GM23338 (cell line): ENCODE data around the gene MFNG. TPM values are rescaled to one million over a fixed set of nuclear protein-coding genes. Genes with fewer than 3 reads are reported as not detected.

ENCODE experiments used
- ATAC-seq: fragments of 200-7000 bp; cut with Tn5 transposase; 3 replicates; pipeline ENCODE4 v1.9.1; 2020
- DNase-seq: peaks from one replicate; pipeline ENCODE4 v3.0.0-alpha.2; 2015; ENCODE audit warnings: low spot score
- H2AFZ ChIP-seq: fragments of 200-600 bp; sonication (generic); 2 replicates; pipeline ENCODE4 v1.8.0; 2016; ENCODE audit warnings: antibody characterized with exemption, mild to moderate bottlenecking, moderate library complexity
- H3F3A ChIP-seq: fragments of 200-600 bp; sonication (generic); replicated peaks from 2 replicates; pipeline ENCODE4 v1.8.0; 2017; ENCODE audit warnings: antibody characterized with exemption, mixed run types, low read depth
- H3K27ac ChIP-seq: fragments of 200-600 bp; sonication (generic); 2 replicates; pipeline ENCODE4 v1.6.1; 2016; ENCODE audit warnings: low read depth
- H3K27me3 ChIP-seq: fragments of 200-600 bp; sonication (generic); 2 replicates; pipeline ENCODE4 v1.8.0; 2016; ENCODE audit warnings: mild to moderate bottlenecking, mixed run types, moderate library complexity; ENCODE audit not compliant: insufficient read depth
- H3K36me3 ChIP-seq: fragments of 200-600 bp; sonication (generic); 2 replicates; pipeline ENCODE4 v1.8.0; 2016; ENCODE audit warnings: mild to moderate bottlenecking; ENCODE audit not compliant: insufficient read depth
- H3K4me1 ChIP-seq: fragments of 200-600 bp; sonication (generic); 2 replicates; pipeline ENCODE4 v1.8.0; 2016; ENCODE audit warnings: mild to moderate bottlenecking, moderate library complexity; ENCODE audit not compliant: insufficient read depth
- H3K4me2 ChIP-seq: fragments of 200-600 bp; sonication (generic); 2 replicates; pipeline ENCODE4 v1.7.1; 2017; ENCODE audit warnings: mixed run types
- H3K4me3 ChIP-seq: fragments of 200-600 bp; sonication (generic); 2 replicates; pipeline ENCODE4 v1.6.1; 2016; ENCODE audit warnings: mixed run types
- H3K79me2 ChIP-seq: fragments of 200-600 bp; sonication (generic); replicated peaks from 2 replicates; pipeline ENCODE4 v1.8.0; 2017; ENCODE audit warnings: mild to moderate bottlenecking; ENCODE audit not compliant: insufficient read depth
- H3K9me2 ChIP-seq: fragments of 200-600 bp; sonication (generic); 2 replicates; pipeline ENCODE4 v1.8.0; 2017; ENCODE audit not compliant: insufficient read depth
- H4K20me1 ChIP-seq: fragments of 200-600 bp; sonication (generic); replicated peaks from 2 replicates; pipeline ENCODE4 v1.8.0; 2017; ENCODE audit warnings: mild to moderate bottlenecking; ENCODE audit not compliant: insufficient read depth
- H3K27ac Mint-ChIP-seq: 2 replicates; pipeline ENCODE4 v1.8.0; 2020; ENCODE audit warnings: inconsistent platforms, mild to moderate bottlenecking, moderate library complexity, mixed read lengths
- H3K27me3 Mint-ChIP-seq: 3 replicates; pipeline ENCODE4 v1.8.0; 2022; ENCODE audit warnings: low read depth, mild to moderate bottlenecking, moderate library complexity, mixed read lengths, inconsistent platforms; ENCODE audit not compliant: insufficient read depth, poor library complexity
- H3K36me3 Mint-ChIP-seq: 3 replicates; pipeline ENCODE4 v1.8.0; 2021; ENCODE audit warnings: low read depth, mild to moderate bottlenecking, inconsistent platforms, moderate library complexity, mixed read lengths
- H3K4me1 Mint-ChIP-seq: 3 replicates; pipeline ENCODE4 v1.8.0; 2020; ENCODE audit warnings: mild to moderate bottlenecking, inconsistent platforms, mixed read lengths
- H3K4me3 Mint-ChIP-seq: 3 replicates; pipeline ENCODE4 v1.8.0; 2021; ENCODE audit warnings: moderate library complexity, mild to moderate bottlenecking, inconsistent platforms, mixed read lengths
- H3K9me3 Mint-ChIP-seq: 3 replicates; pipeline ENCODE4 v1.8.0; 2020; ENCODE audit warnings: moderate library complexity, mild to moderate bottlenecking, inconsistent platforms, mixed read lengths
- CREB1 ChIP-seq: fragments of 250-450 bp; sonication (Bioruptor Pico); IDR thresholded peaks from 2 replicates; pipeline ENCODE4 v1.5.0; 2020; ENCODE audit warnings: low read depth, mild to moderate bottlenecking, moderate library complexity
- EZH2 ChIP-seq: fragments of 200-600 bp; sonication (generic); IDR thresholded peaks from one replicate; pipeline ENCODE4 v1.8.0; 2017; ENCODE audit warnings: antibody characterized with exemption, mild to moderate bottlenecking, low read depth; ENCODE audit not compliant: unreplicated experiment
- EZH2phosphoT487 ChIP-seq: fragments of 200-600 bp; sonication (generic); IDR thresholded peaks from one replicate; pipeline ENCODE4 v1.8.1; 2018; ENCODE audit warnings: antibody characterized with exemption; ENCODE audit not compliant: unreplicated experiment
- JUNB ChIP-seq: IDR thresholded peaks from one replicate; pipeline ENCODE4 v1.6.1; 2016; ENCODE audit warnings: antibody characterized with exemption; ENCODE audit not compliant: unreplicated experiment
- NANOG ChIP-seq: IDR thresholded peaks from 2 replicates; pipeline ENCODE4 v1.6.1; 2016; ENCODE audit warnings: antibody characterized with exemption, borderline replicate concordance
- POLR2AphosphoS5 ChIP-seq: IDR thresholded peaks from 2 replicates; pipeline ENCODE4 v1.6.1; 2016; ENCODE audit warnings: antibody characterized with exemption, low read depth
- STAT1 ChIP-seq: IDR thresholded peaks from one replicate; pipeline ENCODE4 v1.6.1; 2016; ENCODE audit warnings: antibody characterized with exemption; ENCODE audit not compliant: unreplicated experiment
- ZNF114 ChIP-seq: fragments of 250-450 bp; sonication (Bioruptor Pico); IDR thresholded peaks from 2 replicates; pipeline ENCODE4 v1.5.0; 2020; ENCODE audit warnings: mild to moderate bottlenecking, moderate library complexity
- ZNF331 ChIP-seq: fragments of 250-450 bp; sonication (Bioruptor Pico); IDR thresholded peaks from 2 replicates; pipeline ENCODE4 v1.5.0; 2020; ENCODE audit warnings: low read depth, mild to moderate bottlenecking, moderate library complexity
- polyA plus RNA-seq: library from polyadenylated mRNA; unstranded; fragments of >200 nt; fragmentation: Nextera tagmentation; extraction: Ambion mirVana; gene quantifications from 2 replicates; pipeline ENCODE4 v1.2.1, GENCODE V29; 2016
- total RNA-seq: library from RNA; depleted of rRNA; stranded (reverse); fragments of >200 nt; shearing (Covaris generic); gene quantifications from 2 replicates; pipeline ENCODE4 v1.2.3, GENCODE V29; 2014
- TF ChIP-seq, protein P1 (sequence below): IDR thresholded peaks from 2 replicates; pipeline ENCODE4 v1.6.1; 2016; ENCODE audit warnings: antibody characterized with exemption
- TF ChIP-seq, protein P2 (sequence below), 2 experiments: fragments of 200-600 bp in 1 of 2; sonication (generic) in 1 of 2; conservative IDR thresholded peaks; 2 replicates each; pipeline versions ENCODE4 v1.5.1 to v1.6.1; 2016 to 2017; ENCODE audit warnings: antibody characterized with exemption in 2 of 2, low read depth in 2 of 2, mild to moderate bottlenecking in 2 of 2, moderate library complexity in 1 of 2
- TF ChIP-seq, protein P3 (sequence below): IDR thresholded peaks from one replicate; pipeline ENCODE4 v1.6.1; 2018; ENCODE audit warnings: antibody characterized with exemption; ENCODE audit not compliant: unreplicated experiment
- TF ChIP-seq, protein P4 (sequence below): fragments of 250-450 bp; sonication (Bioruptor Pico); IDR thresholded peaks from 2 replicates; pipeline ENCODE4 v1.5.0; 2020; ENCODE audit warnings: mild to moderate bottlenecking, moderate library complexity

MFNG gene
- total and polyA plus RNA-seq, 2 experiments from 2014 or later = 1.4 to 1.9 TPM

DNA sequence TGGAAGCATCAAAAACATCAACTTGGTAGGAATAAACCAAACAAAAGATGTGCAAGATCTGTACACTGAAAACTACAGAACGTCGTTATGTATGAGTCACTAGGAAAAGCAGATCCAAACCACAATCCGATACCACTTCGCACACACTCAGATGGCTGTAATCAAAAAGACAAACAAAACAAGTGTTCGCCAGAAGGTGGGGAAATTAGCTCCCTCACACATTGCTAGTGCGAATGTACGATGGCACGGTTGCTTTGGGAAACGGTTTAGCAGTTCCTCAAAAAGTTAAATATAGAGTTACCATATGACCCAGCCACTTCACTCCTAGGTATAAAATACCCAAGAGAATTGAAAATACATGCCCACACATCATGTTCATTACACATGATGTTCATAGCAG is 47.8 kb upstream of the MFNG start:
- Histone ChIP-seq H3F3A (no peaks in the 10 kb centered on the region), H3K79me2 (no peaks in the 10 kb centered on the region), H3K9me2 (no peaks in the 10 kb centered on the region), H3K36me3 (no peaks in the 10 kb centered on the region), H3K27me3 (no peaks in the 10 kb centered on the region), H3K4me2 (no peak overlapping the region), H3K27ac (no peak overlapping the region), H2AFZ (no peak overlapping the region), H3K4me1 (no peaks in the 10 kb centered on the region), H4K20me1 (no peaks in the 10 kb centered on the region), H3K4me3 (no peak overlapping the region)
- Mint-ChIP-seq H3K4me1 (peaks cover 5% of the 10 kb centered on the region), H3K27ac (no peak overlapping the region), H3K27me3 (peaks cover 6% of the 10 kb centered on the region), H3K9me3 (no peaks in the 10 kb centered on the region; the same call in 2 of the 3 replicates), H3K36me3 (no peaks in the 10 kb centered on the region), H3K4me3 (no peak overlapping the region)
- no peak for ATAC-seq
- TF ChIP-seq ZNF114 (no peak), EZH2 (no peak), EZH2phosphoT487 (no peak), ZNF331 (CRISPR knock-in tag) (no peak), NANOG (no peak), CREB1 (no peak), JUNB (no peak), STAT1 (no peak), POLR2AphosphoS5 (no peak)
- TF ChIP-seq, protein P1, sequence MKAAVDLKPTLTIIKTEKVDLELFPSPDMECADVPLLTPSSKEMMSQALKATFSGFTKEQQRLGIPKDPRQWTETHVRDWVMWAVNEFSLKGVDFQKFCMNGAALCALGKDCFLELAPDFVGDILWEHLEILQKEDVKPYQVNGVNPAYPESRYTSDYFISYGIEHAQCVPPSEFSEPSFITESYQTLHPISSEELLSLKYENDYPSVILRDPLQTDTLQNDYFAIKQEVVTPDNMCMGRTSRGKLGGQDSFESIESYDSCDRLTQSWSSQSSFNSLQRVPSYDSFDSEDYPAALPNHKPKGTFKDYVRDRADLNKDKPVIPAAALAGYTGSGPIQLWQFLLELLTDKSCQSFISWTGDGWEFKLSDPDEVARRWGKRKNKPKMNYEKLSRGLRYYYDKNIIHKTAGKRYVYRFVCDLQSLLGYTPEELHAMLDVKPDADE = no peak
- TF ChIP-seq, protein P2, sequence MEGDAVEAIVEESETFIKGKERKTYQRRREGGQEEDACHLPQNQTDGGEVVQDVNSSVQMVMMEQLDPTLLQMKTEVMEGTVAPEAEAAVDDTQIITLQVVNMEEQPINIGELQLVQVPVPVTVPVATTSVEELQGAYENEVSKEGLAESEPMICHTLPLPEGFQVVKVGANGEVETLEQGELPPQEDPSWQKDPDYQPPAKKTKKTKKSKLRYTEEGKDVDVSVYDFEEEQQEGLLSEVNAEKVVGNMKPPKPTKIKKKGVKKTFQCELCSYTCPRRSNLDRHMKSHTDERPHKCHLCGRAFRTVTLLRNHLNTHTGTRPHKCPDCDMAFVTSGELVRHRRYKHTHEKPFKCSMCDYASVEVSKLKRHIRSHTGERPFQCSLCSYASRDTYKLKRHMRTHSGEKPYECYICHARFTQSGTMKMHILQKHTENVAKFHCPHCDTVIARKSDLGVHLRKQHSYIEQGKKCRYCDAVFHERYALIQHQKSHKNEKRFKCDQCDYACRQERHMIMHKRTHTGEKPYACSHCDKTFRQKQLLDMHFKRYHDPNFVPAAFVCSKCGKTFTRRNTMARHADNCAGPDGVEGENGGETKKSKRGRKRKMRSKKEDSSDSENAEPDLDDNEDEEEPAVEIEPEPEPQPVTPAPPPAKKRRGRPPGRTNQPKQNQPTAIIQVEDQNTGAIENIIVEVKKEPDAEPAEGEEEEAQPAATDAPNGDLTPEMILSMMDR (conservative IDR thresholded peaks at IDR 0.05; ENCODE audit: low read depth in 2 of 2) = no peak
- TF ChIP-seq, protein P3, sequence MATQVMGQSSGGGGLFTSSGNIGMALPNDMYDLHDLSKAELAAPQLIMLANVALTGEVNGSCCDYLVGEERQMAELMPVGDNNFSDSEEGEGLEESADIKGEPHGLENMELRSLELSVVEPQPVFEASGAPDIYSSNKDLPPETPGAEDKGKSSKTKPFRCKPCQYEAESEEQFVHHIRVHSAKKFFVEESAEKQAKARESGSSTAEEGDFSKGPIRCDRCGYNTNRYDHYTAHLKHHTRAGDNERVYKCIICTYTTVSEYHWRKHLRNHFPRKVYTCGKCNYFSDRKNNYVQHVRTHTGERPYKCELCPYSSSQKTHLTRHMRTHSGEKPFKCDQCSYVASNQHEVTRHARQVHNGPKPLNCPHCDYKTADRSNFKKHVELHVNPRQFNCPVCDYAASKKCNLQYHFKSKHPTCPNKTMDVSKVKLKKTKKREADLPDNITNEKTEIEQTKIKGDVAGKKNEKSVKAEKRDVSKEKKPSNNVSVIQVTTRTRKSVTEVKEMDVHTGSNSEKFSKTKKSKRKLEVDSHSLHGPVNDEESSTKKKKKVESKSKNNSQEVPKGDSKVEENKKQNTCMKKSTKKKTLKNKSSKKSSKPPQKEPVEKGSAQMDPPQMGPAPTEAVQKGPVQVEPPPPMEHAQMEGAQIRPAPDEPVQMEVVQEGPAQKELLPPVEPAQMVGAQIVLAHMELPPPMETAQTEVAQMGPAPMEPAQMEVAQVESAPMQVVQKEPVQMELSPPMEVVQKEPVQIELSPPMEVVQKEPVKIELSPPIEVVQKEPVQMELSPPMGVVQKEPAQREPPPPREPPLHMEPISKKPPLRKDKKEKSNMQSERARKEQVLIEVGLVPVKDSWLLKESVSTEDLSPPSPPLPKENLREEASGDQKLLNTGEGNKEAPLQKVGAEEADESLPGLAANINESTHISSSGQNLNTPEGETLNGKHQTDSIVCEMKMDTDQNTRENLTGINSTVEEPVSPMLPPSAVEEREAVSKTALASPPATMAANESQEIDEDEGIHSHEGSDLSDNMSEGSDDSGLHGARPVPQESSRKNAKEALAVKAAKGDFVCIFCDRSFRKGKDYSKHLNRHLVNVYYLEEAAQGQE = no peak
- TF ChIP-seq, protein P4, sequence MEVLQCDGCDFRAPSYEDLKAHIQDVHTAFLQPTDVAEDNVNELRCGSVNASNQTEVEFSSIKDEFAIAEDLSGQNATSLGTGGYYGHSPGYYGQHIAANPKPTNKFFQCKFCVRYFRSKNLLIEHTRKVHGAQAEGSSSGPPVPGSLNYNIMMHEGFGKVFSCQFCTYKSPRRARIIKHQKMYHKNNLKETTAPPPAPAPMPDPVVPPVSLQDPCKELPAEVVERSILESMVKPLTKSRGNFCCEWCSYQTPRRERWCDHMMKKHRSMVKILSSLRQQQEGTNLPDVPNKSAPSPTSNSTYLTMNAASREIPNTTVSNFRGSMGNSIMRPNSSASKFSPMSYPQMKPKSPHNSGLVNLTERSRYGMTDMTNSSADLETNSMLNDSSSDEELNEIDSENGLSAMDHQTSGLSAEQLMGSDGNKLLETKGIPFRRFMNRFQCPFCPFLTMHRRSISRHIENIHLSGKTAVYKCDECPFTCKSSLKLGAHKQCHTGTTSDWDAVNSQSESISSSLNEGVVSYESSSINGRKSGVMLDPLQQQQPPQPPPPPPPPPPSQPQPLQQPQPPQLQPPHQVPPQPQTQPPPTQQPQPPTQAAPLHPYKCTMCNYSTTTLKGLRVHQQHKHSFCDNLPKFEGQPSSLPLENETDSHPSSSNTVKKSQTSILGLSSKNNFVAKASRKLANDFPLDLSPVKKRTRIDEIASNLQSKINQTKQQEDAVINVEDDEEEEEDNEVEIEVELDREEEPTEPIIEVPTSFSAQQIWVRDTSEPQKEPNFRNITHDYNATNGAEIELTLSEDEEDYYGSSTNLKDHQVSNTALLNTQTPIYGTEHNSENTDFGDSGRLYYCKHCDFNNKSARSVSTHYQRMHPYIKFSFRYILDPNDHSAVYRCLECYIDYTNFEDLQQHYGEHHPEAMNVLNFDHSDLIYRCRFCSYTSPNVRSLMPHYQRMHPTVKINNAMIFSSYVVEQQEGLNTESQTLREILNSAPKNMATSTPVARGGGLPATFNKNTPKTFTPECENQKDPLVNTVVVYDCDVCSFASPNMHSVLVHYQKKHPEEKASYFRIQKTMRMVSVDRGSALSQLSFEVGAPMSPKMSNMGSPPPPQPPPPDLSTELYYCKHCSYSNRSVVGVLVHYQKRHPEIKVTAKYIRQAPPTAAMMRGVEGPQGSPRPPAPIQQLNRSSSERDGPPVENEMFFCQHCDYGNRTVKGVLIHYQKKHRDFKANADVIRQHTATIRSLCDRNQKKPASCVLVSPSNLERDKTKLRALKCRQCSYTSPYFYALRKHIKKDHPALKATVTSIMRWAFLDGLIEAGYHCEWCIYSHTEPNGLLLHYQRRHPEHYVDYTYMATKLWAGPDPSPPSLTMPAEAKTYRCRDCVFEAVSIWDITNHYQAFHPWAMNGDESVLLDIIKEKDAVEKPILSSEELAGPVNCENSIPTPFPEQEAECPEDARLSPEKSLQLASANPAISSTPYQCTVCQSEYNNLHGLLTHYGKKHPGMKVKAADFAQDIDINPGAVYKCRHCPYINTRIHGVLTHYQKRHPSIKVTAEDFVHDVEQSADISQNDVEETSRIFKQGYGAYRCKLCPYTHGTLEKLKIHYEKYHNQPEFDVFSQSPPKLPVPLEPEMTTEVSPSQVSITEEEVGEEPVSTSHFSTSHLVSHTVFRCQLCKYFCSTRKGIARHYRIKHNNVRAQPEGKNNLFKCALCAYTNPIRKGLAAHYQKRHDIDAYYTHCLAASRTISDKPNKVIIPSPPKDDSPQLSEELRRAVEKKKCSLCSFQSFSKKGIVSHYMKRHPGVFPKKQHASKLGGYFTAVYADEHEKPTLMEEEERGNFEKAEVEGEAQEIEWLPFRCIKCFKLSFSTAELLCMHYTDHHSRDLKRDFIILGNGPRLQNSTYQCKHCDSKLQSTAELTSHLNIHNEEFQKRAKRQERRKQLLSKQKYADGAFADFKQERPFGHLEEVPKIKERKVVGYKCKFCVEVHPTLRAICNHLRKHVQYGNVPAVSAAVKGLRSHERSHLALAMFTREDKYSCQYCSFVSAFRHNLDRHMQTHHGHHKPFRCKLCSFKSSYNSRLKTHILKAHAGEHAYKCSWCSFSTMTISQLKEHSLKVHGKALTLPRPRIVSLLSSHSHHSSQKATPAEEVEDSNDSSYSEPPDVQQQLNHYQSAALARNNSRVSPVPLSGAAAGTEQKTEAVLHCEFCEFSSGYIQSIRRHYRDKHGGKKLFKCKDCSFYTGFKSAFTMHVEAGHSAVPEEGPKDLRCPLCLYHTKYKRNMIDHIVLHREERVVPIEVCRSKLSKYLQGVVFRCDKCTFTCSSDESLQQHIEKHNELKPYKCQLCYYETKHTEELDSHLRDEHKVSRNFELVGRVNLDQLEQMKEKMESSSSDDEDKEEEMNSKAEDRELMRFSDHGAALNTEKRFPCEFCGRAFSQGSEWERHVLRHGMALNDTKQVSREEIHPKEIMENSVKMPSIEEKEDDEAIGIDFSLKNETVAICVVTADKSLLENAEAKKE = no peak
- DNase-seq = no peak
